Vagina (tissue), 2 donors: ENCODE measurements around the gene AVEN. TPM values are rescaled to one million over a fixed set of nuclear protein-coding genes. Genes with fewer than 3 reads are reported as not detected.

ENCODE experiments used
- DNase-seq, 2 donors: peaks; one replicate each; pipeline ENCODE4 v3.0.0-alpha.2; 2017; ENCODE audit errors: extremely low spot score in 2 of 2
- H3K27ac ChIP-seq: fragments of 200-600 bp; sonication (generic); one replicate; pipeline ENCODE4 v1.5.1; 2019
- H3K27me3 ChIP-seq: fragments of 200-600 bp; sonication (generic); one replicate; pipeline ENCODE4 v1.5.1; 2019
- H3K36me3 ChIP-seq, 2 donors: fragments of 200-600 bp; sonication (generic); one replicate each; pipeline ENCODE4 v1.5.1; 2017 to 2019
- H3K4me1 ChIP-seq: fragments of 200-600 bp; sonication (generic); one replicate; pipeline ENCODE4 v1.5.1; 2019
- H3K4me3 ChIP-seq, 2 donors: fragments of 200-600 bp; sonication (generic); 1 replicate in 1 of 2; 2 replicates in 1 of 2; pipeline ENCODE4 v1.5.1; 2016 to 2019
- H3K9me3 ChIP-seq: fragments of 200-600 bp; sonication (generic); one replicate; pipeline ENCODE4 v1.5.1; 2019
- POLR2A ChIP-seq, 2 donors: fragments of 450-650 bp; IDR thresholded peaks; one replicate each; pipeline ENCODE4 v1.6.1; 2017; ENCODE audit warnings: antibody characterized with exemption in 2 of 2, mild to moderate bottlenecking in 2 of 2, moderate library complexity in 2 of 2
- POLR2AphosphoS5 ChIP-seq, 2 donors: sonication (generic); formaldehyde crosslinking; IDR thresholded peaks; one replicate each; pipeline ENCODE4 v1.9.0; 2017; ENCODE audit warnings: antibody characterized with exemption in 2 of 2, mild to moderate bottlenecking in 2 of 2, low read depth in 1 of 2; ENCODE audit not compliant: insufficient read depth in 1 of 2
- intact Hi-C: fragments of 100-400 bp; cut with DNase I; formaldehyde crosslinking; loops from one replicate; pipeline ENCODE4 v1.15.1; 2023
- total RNA-seq: library from RNA; depleted of rRNA; stranded (reverse); fragments of >200 nt; gene quantifications from one replicate; pipeline ENCODE4 v1.2.3, GENCODE V29; 2016
- TF ChIP-seq, protein P1 (sequence below), 3 experiments: fragments of 450-650 bp in 2 of 3; fragments of 200-600 bp in 1 of 3; sonication (generic) in 1 of 3; IDR thresholded peaks; one replicate each; pipeline ENCODE4 v1.5.1; 2017 to 2019; ENCODE audit warnings: antibody characterized with exemption in 3 of 3, mild to moderate bottlenecking in 2 of 3, moderate library complexity in 2 of 3

The AVEN gene
- total RNA-seq, 1 donor from 2014 or later = 7.4 TPM

DNA sequence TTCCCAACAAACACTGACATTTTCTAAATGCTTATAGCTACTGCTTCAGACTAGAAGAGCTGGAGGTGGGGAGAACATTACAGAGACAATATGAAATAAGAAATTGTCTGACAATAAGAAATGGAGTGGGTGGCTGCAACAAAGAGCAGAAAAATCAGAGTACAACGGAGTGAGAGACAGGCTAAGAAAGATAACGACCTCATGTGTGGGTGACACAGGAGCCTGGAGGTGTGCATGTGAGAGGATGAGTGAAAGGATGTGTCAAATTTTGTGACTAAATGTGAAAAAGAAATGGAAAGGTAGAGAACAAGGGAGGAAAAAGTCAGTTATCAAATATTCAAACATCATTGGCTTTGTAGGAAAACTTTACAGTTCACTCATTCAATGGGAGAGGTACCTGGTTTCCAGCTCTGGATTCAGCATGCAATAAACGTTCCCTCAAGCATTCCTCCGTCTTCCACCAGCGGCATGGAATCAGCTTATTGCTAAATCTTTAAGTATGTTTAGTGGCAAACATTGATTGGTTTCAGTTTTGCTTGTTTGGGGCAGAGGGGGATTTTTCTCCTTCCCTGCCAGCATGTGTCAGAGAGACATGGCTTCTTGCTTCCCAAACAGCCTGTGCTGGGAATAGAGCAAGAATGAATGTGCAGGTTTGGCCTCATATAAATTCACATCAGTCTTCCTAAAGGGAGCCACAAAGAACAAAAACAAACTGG is 174.5 kb downstream of the AVEN start:
- H3K36me3 ChIP-seq = peaks cover 0 to 14% of the 10 kb centered on the region in 2 donors
- H3K4me1 ChIP-seq = no peaks in the 10 kb centered on the region
- no peak overlapping the region for H3K4me3 ChIP-seq
- intact Hi-C loops = loop anchor here (10.0 kb wide), 1 partner anchor 80 kb away; no protein-coding TSS in a partner anchor
- H3K9me3 ChIP-seq = no peaks in the 10 kb centered on the region
- no peak overlapping the region for H3K27ac ChIP-seq
- no peak for DNase-seq
- TF ChIP-seq POLR2AphosphoS5 (IDR thresholded peaks at IDR 0.05; ENCODE audit: insufficient read depth in 1 of 2, low read depth in 1 of 2) = no peak
- H3K27me3 ChIP-seq = no peaks in the 10 kb centered on the region

DNA sequence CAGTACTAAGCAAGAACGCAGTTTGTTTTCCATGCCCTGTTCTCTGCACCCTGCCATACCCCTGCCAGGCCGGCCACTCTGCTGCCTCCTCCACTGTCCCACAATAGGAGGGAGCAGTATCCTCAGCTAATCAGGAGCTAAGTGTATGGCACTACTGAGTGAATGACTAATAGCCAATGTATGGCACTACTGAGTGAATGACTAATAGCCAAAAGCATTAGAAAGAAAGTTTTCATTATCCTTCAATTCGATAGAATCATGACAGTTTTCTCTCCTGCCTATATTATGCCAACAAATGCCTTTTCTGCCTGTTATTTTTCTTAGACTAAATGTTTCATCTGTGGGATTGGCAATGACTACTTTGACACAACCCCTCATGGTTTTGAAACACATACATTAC is 178.2 kb downstream of the AVEN start:
- TF ChIP-seq, protein P1, sequence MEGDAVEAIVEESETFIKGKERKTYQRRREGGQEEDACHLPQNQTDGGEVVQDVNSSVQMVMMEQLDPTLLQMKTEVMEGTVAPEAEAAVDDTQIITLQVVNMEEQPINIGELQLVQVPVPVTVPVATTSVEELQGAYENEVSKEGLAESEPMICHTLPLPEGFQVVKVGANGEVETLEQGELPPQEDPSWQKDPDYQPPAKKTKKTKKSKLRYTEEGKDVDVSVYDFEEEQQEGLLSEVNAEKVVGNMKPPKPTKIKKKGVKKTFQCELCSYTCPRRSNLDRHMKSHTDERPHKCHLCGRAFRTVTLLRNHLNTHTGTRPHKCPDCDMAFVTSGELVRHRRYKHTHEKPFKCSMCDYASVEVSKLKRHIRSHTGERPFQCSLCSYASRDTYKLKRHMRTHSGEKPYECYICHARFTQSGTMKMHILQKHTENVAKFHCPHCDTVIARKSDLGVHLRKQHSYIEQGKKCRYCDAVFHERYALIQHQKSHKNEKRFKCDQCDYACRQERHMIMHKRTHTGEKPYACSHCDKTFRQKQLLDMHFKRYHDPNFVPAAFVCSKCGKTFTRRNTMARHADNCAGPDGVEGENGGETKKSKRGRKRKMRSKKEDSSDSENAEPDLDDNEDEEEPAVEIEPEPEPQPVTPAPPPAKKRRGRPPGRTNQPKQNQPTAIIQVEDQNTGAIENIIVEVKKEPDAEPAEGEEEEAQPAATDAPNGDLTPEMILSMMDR (IDR thresholded peaks at IDR 0.05) = no peak
- TF ChIP-seq POLR2A (IDR thresholded peaks at IDR 0.05) = no peak
- TF ChIP-seq POLR2AphosphoS5 (IDR thresholded peaks at IDR 0.05; ENCODE audit: insufficient read depth in 1 of 2, low read depth in 1 of 2) = no peak
- H3K4me3 ChIP-seq = no peak overlapping the region
- no peaks in the 10 kb centered on the region for H3K27me3 ChIP-seq
- no peaks in the 10 kb centered on the region for H3K9me3 ChIP-seq
- intact Hi-C loops = loop anchor here (10.0 kb wide), 1 partner anchor 84 kb away; no protein-coding TSS in a partner anchor
- H3K36me3 ChIP-seq = peaks cover 0 to 11% of the 10 kb centered on the region in 2 donors
- H3K4me1 ChIP-seq = no peaks in the 10 kb centered on the region
- no peak overlapping the region for H3K27ac ChIP-seq
- DNase-seq = no peak

DNA sequence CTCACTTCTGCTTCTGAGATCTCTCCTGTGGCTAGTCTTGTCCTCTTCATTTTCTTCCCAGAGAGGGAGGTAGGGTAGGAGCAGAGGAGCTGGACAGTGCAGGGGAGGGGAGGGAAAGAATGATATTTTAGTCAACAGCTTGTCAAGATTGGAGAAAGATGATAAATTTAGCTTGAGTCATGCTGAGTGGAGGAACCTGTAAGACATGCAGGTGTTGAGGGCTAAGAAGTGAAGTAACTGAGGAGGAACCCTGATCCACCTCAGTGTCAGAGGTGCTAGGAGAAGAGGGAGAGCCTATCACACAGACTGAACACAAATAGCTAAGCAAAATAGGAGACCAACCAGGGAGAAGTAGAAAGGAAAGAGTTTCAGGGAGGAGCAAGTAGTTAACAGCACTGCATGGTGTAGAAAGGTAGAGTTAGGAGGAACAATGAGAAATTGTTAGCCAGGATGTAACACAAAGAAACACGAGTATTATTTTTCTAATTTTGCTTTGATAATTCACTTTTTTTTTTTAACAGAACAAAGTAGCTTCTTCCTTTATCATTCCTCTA is 178.9 kb downstream of the AVEN start:
- H3K36me3 ChIP-seq = peaks cover 0 to 10% of the 10 kb centered on the region in 2 donors
- intact Hi-C loops = loop anchor here (10.0 kb wide), 2 partner anchors 45 to 85 kb away; no protein-coding TSS in a partner anchor
- DNase-seq = no peak

DNA sequence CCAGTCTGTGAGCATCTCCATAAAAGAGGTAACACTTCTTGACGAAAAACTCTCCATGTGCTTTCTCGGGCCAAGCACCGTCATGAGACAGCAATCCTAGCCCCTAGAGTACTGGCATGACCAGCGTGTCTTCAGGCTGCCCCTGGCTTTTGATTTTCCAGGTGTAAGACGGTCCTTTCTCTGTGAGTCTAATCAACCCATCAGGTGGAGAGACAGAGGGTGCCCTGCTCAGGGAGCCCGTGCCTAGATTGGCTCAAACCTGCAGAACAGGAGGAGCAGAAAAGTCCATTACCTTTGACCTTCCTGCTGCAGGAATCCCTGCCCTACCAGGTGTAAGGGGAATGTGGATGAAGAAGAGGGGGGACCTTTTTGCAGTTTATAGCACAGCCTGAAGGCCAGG is 180.2 kb downstream of the AVEN start:
- no peaks in the 10 kb centered on the region for H3K4me1 ChIP-seq
- no peak overlapping the region for H3K4me3 ChIP-seq
- no peak overlapping the region for H3K27ac ChIP-seq
- no peak for DNase-seq
- no peaks in the 10 kb centered on the region for H3K27me3 ChIP-seq
- intact Hi-C loops = loop anchor here (10.0 kb wide), 1 partner anchor 46 kb away; no protein-coding TSS in a partner anchor
- TF ChIP-seq POLR2AphosphoS5 (IDR thresholded peaks at IDR 0.05; ENCODE audit: insufficient read depth in 1 of 2, low read depth in 1 of 2) = no peak
- H3K36me3 ChIP-seq = peaks cover 0 to under 1% of the 10 kb centered on the region in 2 donors
- no peaks in the 10 kb centered on the region for H3K9me3 ChIP-seq

More for the DNA sequence above, 178.9 kb downstream of the AVEN start:
- Histone ChIP-seq H3K4me1 (no peaks in the 10 kb centered on the region), H3K27ac (no peak overlapping the region), H3K9me3 (no peaks in the 10 kb centered on the region), H3K4me3 (no peak overlapping the region), H3K27me3 (no peaks in the 10 kb centered on the region)
- TF ChIP-seq, protein P1 (IDR thresholded peaks at IDR 0.05) = no peak
- TF ChIP-seq POLR2A (IDR thresholded peaks at IDR 0.05) (no peak), POLR2AphosphoS5 (IDR thresholded peaks at IDR 0.05; ENCODE audit: insufficient read depth in 1 of 2, low read depth in 1 of 2) (no peak)

DNA sequence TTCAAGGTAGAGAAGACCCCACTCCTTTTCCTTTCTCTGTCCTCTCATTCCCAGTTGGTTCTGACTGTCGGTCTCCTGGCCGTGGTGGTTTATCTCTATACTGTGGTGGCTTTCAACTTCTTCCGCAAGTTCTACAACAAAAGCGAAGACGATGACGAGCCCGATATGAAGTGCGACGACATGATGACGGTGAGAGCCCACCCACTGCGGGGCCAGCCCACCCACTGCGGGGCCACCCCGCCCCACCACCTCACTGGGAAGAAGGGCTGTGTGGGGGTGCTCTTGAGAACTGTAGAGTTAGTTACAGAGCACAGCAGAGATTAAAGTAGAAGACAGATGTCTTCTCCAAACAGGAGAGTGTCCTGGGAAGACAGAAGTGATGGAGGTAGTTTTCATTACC is 181.3 kb downstream of the AVEN start:
- Histone ChIP-seq H3K4me3 (no peak overlapping the region), H3K27ac (no peak overlapping the region), H3K36me3 (no peaks in the 10 kb centered on the region), H3K27me3 (no peaks in the 10 kb centered on the region), H3K4me1 (no peaks in the 10 kb centered on the region), H3K9me3 (no peaks in the 10 kb centered on the region)
- TF ChIP-seq POLR2A (IDR thresholded peaks at IDR 0.05) (no peak), POLR2AphosphoS5 (IDR thresholded peaks at IDR 0.05; ENCODE audit: insufficient read depth in 1 of 2, low read depth in 1 of 2) (no peak)
- TF ChIP-seq, protein P1 (IDR thresholded peaks at IDR 0.05) = no peak
- intact Hi-C loops = loop anchor here (10.0 kb wide), 1 partner anchor 47 kb away; no protein-coding TSS in a partner anchor
- no peak for DNase-seq

DNA sequence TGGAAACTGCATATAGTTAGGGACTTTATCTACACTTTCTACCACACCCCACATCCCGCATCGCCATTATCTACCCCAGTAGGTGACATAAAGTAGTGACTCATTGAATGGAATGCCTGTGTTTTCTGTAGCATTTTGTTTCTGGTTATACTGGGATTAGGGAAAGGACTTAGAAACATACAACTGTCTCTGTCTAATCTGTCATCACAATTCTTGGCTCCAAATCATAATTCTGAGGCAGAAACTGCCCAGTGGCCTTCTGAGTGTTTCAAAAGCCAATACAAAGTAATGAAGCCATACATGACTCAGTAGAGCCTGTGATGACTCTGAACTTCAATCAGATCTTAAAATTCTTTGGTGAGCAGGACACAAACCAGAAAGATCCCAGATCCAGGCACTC is 186.4 kb downstream of the AVEN start:
- no peaks in the 10 kb centered on the region for H3K27me3 ChIP-seq
- no peak for TF ChIP-seq POLR2AphosphoS5 (IDR thresholded peaks at IDR 0.05; ENCODE audit: insufficient read depth in 1 of 2, low read depth in 1 of 2)
- TF ChIP-seq, protein P1 (IDR thresholded peaks at IDR 0.05) = no peak
- TF ChIP-seq POLR2A (IDR thresholded peaks at IDR 0.05) = no peak
- intact Hi-C loops = loop anchor here (10.0 kb wide), 1 partner anchor 52 kb away; no protein-coding TSS in a partner anchor

More for the DNA sequence above, 186.4 kb downstream of the AVEN start:
- Histone ChIP-seq H3K27ac (no peak overlapping the region), H3K4me3 (no peak overlapping the region), H3K9me3 (no peaks in the 10 kb centered on the region), H3K4me1 (no peaks in the 10 kb centered on the region), H3K36me3 (no peaks in the 10 kb centered on the region)
- no peak for DNase-seq
